HEK293T (cell line): ENCODE results near the gene MTMR3.

Experiments used
- ARNT ChIP-seq: fragments of 450-650 bp; IDR thresholded peaks from 2 replicates; pipeline ENCODE4 v1.6.1; 2017; ENCODE audit warnings: mild to moderate bottlenecking
- ELF4 ChIP-seq: fragments of 450-650 bp; IDR thresholded peaks from 2 replicates; pipeline ENCODE4 v1.6.1; 2017; ENCODE audit warnings: antibody characterized with exemption
- FOXM1 ChIP-seq: fragments of 450-650 bp; IDR thresholded peaks from 2 replicates; pipeline ENCODE4 v1.6.1; 2017; ENCODE audit warnings: mild to moderate bottlenecking, borderline replicate concordance
- HDGF ChIP-seq: fragments of 450-650 bp; IDR thresholded peaks from 2 replicates; pipeline ENCODE4 v1.6.1; 2017; ENCODE audit warnings: antibody characterized with exemption, borderline replicate concordance
- SP1 ChIP-seq: fragments of 450-650 bp; IDR thresholded peaks from 2 replicates; pipeline ENCODE4 v1.6.1; 2017
- SUZ12 ChIP-seq: fragments of 450-650 bp; IDR thresholded peaks from 2 replicates; pipeline ENCODE4 v1.6.1; 2016; ENCODE audit warnings: mild to moderate bottlenecking
- ZNF384 ChIP-seq: fragments of 450-650 bp; IDR thresholded peaks from 2 replicates; pipeline ENCODE4 v1.6.1; 2016

- TF ChIP-seq SP1 (no peak), SUZ12 (no peak), FOXM1 (no peak), ZNF384 (no peak), HDGF (no peak), ELF4 (no peak), ARNT (no peak)
Measured at GRCh38 chr22:30078320-30079311, 195.6 kb downstream of the MTMR3 start.
